ENCODE measurements around the gene UBE2I.
A peak's percentile ranks its signal among the peaks of the same experiment; 100 is the strongest.

The UBE2I gene

DNA sequence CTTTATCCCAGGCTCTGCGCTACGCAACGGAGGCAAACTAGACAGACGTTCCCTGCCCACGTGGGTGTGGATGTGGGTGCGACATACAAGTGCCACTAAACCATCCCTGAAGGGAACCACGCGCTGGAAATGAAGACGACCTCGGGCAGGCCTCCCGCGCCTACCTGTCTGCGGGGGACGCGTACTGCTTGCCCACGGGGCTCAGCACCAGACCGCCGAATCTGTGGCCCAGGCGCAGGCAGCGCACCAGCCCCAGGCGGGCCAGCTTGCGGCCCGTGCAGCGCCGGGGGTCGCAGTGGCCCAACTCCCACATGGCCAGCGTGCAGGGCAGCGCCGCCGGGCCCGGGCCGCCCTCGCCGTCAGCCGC lies 41.8 kb downstream of the UBE2I start:
- ATAC-seq (ENCODE audit: insufficient read depth, low read depth) (peak; percentile 18; the same call in 2 of the 3 replicates), DNase-seq (no peak)
- H4K20me1 ChIP-seq (ENCODE audit: insufficient read depth, low read length), result peaks cover 44% of the 10 kb centered on the region
- H3K9ac ChIP-seq (ENCODE audit: low read depth, low read length), result peak overlapping the region; percentile 95
- TF ChIP-seq, protein P1, sequence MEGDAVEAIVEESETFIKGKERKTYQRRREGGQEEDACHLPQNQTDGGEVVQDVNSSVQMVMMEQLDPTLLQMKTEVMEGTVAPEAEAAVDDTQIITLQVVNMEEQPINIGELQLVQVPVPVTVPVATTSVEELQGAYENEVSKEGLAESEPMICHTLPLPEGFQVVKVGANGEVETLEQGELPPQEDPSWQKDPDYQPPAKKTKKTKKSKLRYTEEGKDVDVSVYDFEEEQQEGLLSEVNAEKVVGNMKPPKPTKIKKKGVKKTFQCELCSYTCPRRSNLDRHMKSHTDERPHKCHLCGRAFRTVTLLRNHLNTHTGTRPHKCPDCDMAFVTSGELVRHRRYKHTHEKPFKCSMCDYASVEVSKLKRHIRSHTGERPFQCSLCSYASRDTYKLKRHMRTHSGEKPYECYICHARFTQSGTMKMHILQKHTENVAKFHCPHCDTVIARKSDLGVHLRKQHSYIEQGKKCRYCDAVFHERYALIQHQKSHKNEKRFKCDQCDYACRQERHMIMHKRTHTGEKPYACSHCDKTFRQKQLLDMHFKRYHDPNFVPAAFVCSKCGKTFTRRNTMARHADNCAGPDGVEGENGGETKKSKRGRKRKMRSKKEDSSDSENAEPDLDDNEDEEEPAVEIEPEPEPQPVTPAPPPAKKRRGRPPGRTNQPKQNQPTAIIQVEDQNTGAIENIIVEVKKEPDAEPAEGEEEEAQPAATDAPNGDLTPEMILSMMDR (IDR thresholded peaks at IDR 0.05; ENCODE audit: borderline replicate concordance, extremely low read depth, low read length, poor library complexity, severe bottlenecking), result no peak
- no peak for TF ChIP-seq EZH2 (IDR thresholded peaks at IDR 0.05; ENCODE audit: borderline replicate concordance, low read depth, low read length, severe bottlenecking)
- H3K27me3 ChIP-seq (ENCODE audit: insufficient read depth, low read length, poor library complexity), result no peaks in the 10 kb centered on the region
- H3K4me2 ChIP-seq (ENCODE audit: insufficient read depth, low read length), result peak overlapping the region; percentile 100
- H3K4me3 ChIP-seq (ENCODE audit: low read depth in 1 of 2, low read length in 2 of 2), result peak overlapping the region; percentile 93 to 96
- peak overlapping the region; percentile 78 for H3K27ac ChIP-seq (ENCODE audit: low read length)
- peaks cover 67% of the 10 kb centered on the region for H3K79me2 ChIP-seq (ENCODE audit: insufficient read depth, low read length)
- peaks cover 35% of the 10 kb centered on the region for H3K36me3 ChIP-seq (ENCODE audit: insufficient read depth, low read length)
- H3K4me1 ChIP-seq (ENCODE audit: insufficient read depth, low read length), result peaks cover 46% of the 10 kb centered on the region
- H3K9me3 ChIP-seq (ENCODE audit: insufficient read depth, low read length, severe bottlenecking), result no peaks in the 10 kb centered on the region
- H2AFZ ChIP-seq (ENCODE audit: low read depth, low read length), result peak overlapping the region; percentile 93

DNA sequence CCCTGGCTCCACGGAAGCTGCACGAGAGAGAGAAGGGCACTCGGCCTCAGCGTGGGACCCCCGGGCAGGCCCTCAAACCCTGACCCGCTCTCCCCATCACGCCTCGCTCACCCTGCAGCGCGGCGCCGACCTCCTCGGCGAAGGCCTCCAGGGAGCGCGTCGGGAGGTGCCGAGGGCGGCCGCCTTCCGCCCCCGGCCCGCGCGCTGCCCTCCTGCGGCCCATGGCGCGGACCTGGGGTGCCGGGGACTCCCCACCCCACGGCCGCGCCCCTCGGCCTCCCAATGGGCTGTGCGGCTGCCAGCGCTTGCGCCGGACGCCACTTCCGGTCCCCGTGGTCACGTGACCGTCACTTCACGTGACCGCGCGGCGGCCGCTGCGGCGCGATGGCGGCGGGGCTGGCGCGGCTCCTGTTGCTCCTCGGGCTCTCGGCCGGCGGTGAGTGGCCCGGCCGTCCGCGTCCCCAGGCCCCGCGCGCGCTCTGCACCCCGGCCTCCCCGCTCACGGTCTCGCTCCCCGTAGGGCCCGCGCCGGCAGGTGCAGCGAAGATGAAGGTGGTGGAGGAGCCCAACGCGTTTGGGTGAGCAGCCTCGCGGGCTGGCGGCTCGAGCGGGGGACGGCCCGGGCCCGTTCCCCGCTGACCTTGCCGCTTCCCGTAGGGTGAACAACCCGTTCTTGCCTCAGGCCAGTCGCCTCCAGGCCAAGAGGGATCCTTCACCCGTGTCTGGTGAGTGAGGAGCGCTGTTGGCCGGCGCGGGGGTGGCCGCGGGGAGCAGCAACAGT lies 42.3 kb downstream of the UBE2I start, which contains the start of the genes GNPTG and TSR3:
GNPTG (plus strand) TSS at position 350 of the 781 bp plus-strand sequence; CDS start at position 385, 35 bp downstream.
TSR3 (minus strand) TSS at position 297 of the 781 bp plus-strand sequence; CDS start at position 223, 74 bp downstream.
- Histone ChIP-seq H2AFZ (ENCODE audit: low read depth, low read length) (peak within 1 kb of the TSS; percentile 93), H3K27me3 (ENCODE audit: insufficient read depth, low read length, poor library complexity) (no peaks in the 10 kb centered on the region), H4K20me1 (ENCODE audit: insufficient read depth, low read length) (peaks cover 50% of the 10 kb centered on the region), H3K4me1 (ENCODE audit: insufficient read depth, low read length) (peaks cover 46% of the 10 kb centered on the region), H3K79me2 (ENCODE audit: insufficient read depth, low read length) (peaks cover 72% of the 10 kb centered on the region), H3K4me3 (ENCODE audit: low read depth in 1 of 2, low read length in 2 of 2) (peak within 1 kb of the TSS; percentile 93 to 96), H3K9ac (ENCODE audit: low read depth, low read length) (peak within 1 kb of the TSS; percentile 95), H3K9me3 (ENCODE audit: insufficient read depth, low read length, severe bottlenecking) (no peaks in the 10 kb centered on the region), H3K27ac (ENCODE audit: low read length) (peak within 1 kb of the TSS; percentile 78), H3K36me3 (ENCODE audit: insufficient read depth, low read length) (peaks cover 35% of the 10 kb centered on the region), H3K4me2 (ENCODE audit: insufficient read depth, low read length) (peak within 1 kb of the TSS; percentile 100)
- TF ChIP-seq, protein P1 (IDR thresholded peaks at IDR 0.05; ENCODE audit: borderline replicate concordance, extremely low read depth, low read length, poor library complexity, severe bottlenecking), result no peak
- no peak for TF ChIP-seq EZH2 (IDR thresholded peaks at IDR 0.05; ENCODE audit: borderline replicate concordance, low read depth, low read length, severe bottlenecking)
- ATAC-seq (ENCODE audit: insufficient read depth, low read depth) (peak; percentile 81), DNase-seq (peak; percentile 82)

DNA sequence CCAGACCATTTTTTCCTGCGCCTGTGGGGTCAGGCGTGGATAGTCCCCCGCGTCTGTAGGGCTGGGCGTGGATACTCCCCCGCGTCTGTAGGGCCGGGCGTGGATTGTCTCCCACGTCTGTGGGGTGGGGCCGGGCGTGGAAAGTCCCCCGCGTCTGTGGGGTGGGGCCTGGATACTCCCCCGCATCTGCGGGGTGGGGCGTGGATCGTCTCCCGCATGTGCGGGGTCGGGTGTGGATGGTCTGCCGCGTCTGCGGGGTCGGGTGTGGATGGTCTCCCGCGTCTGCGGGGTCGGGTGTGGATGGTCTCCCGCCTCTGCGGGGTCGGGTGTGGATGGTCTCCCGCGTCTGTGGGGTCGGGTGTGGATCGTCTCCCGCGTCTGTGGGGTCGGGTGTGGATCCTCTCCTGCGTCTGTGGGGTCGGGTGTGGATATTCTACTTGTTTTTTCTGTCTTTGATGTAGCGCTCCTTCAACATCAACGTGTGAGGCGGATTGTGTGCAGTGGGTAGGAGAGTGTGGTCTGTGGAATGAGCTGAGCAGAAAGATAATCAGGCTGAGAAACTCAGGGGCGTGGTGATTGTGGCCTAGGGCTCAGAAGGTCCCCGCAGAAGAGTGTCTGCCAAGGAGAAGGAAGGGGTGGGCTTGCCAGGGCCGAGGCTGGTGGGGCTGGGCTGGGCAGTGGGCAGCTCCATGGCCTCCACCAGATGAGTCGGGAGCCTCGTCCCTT lies 45.5 kb downstream of the UBE2I start:
- Histone ChIP-seq H4K20me1 (ENCODE audit: insufficient read depth, low read length) (peaks cover 52% of the 10 kb centered on the region), H3K79me2 (ENCODE audit: insufficient read depth, low read length) (peaks cover 92% of the 10 kb centered on the region), H3K27ac (ENCODE audit: low read length) (no peak overlapping the region), H3K9ac (ENCODE audit: low read depth, low read length) (no peak overlapping the region), H3K36me3 (ENCODE audit: insufficient read depth, low read length) (peaks cover 27% of the 10 kb centered on the region), H3K27me3 (ENCODE audit: insufficient read depth, low read length, poor library complexity) (no peaks in the 10 kb centered on the region), H3K4me1 (ENCODE audit: insufficient read depth, low read length) (peaks cover 38% of the 10 kb centered on the region), H3K9me3 (ENCODE audit: insufficient read depth, low read length, severe bottlenecking) (no peaks in the 10 kb centered on the region), H3K4me3 (ENCODE audit: low read depth in 1 of 2, low read length in 2 of 2) (no peak overlapping the region), H2AFZ (ENCODE audit: low read depth, low read length) (no peak overlapping the region), H3K4me2 (ENCODE audit: insufficient read depth, low read length) (no peak overlapping the region)
- DNase-seq (no peak), ATAC-seq (ENCODE audit: insufficient read depth, low read depth) (no peak)
- no peak for TF ChIP-seq EZH2 (IDR thresholded peaks at IDR 0.05; ENCODE audit: borderline replicate concordance, low read depth, low read length, severe bottlenecking)
- TF ChIP-seq, protein P1 (IDR thresholded peaks at IDR 0.05; ENCODE audit: borderline replicate concordance, extremely low read depth, low read length, poor library complexity, severe bottlenecking), result no peak
